Parathyroid adenoma (tissue), 2 donors: ENCODE data around the gene CRYGD.
"Not testable (repeated sequence)": the region's sequence is repeated elsewhere in the genome, so short reads cannot be mapped to it uniquely, and the experiment has no call there.

Experiments
- H2AFZ ChIP-seq: fragments of 300-600 bp; sonication (generic); one replicate; pipeline ENCODE4 v1.7.0; 2017; ENCODE audit warnings: antibody characterized with exemption, mild to moderate bottlenecking
- H3K27ac ChIP-seq: fragments of 300-600 bp; sonication (generic); one replicate; pipeline ENCODE4 v1.7.0; 2017
- H3K27me3 ChIP-seq: fragments of 300-600 bp; sonication (generic); one replicate; pipeline ENCODE4 v1.7.0; 2017; ENCODE audit warnings: low read length; ENCODE audit not compliant: control insufficient read depth, insufficient read depth
- H3K36me3 ChIP-seq: fragments of 300-600 bp; sonication (generic); one replicate; pipeline ENCODE4 v1.7.0; 2017; ENCODE audit warnings: low read length; ENCODE audit not compliant: control insufficient read depth, insufficient read depth
- H3K4me1 ChIP-seq: fragments of 300-600 bp; sonication (generic); one replicate; pipeline ENCODE4 v1.7.0; 2017; ENCODE audit warnings: control low read depth
- H3K4me2 ChIP-seq: fragments of 300-600 bp; sonication (generic); one replicate; pipeline ENCODE4 v1.7.0; 2017; ENCODE audit warnings: low read length
- H3K4me3 ChIP-seq: fragments of 300-600 bp; sonication (generic); one replicate; pipeline ENCODE4 v1.7.0; 2017; ENCODE audit warnings: low read depth, low read length
- H3K79me2 ChIP-seq: fragments of 300-600 bp; sonication (generic); one replicate; pipeline ENCODE4 v1.7.0; 2017; ENCODE audit warnings: control low read depth
- H3K9ac ChIP-seq: fragments of 300-600 bp; sonication (generic); one replicate; pipeline ENCODE4 v1.7.0; 2017; ENCODE audit warnings: mild to moderate bottlenecking
- H3K9me3 ChIP-seq: fragments of 300-600 bp; sonication (generic); one replicate; pipeline ENCODE4 v1.7.0; 2017; ENCODE audit warnings: low read length; ENCODE audit not compliant: control insufficient read depth
- TF ChIP-seq, protein P1 (sequence below): fragments of 300-600 bp; sonication (generic); IDR thresholded peaks from one replicate; pipeline ENCODE4 v1.7.0; 2017; ENCODE audit warnings: antibody characterized with exemption, mild to moderate bottlenecking
- donor health status: primary hyperparathyroidism.

Gene CRYGD

DNA sequence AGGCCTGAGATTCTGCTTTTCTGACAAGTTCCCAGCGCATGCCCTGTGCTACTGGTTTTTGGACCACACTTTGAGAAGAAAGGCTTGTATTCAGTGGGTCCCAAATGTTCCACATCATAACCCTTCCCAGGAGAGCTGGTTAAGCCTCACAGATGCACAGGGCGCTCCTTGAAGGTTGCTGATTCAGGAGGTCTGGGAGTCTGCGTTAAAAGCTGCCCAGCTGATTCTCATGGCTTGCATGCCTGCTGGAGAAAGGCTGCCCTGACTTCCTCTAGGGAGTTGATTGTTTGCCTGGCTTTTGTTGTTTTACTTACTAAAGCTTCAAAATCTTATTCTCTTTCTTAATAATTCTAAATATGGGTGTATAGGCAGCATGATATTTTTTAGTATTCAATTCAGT lies 20.7 kb downstream of the CRYGD start:
- no peaks in the 10 kb centered on the region for H3K36me3 ChIP-seq
- TF ChIP-seq, protein P1, sequence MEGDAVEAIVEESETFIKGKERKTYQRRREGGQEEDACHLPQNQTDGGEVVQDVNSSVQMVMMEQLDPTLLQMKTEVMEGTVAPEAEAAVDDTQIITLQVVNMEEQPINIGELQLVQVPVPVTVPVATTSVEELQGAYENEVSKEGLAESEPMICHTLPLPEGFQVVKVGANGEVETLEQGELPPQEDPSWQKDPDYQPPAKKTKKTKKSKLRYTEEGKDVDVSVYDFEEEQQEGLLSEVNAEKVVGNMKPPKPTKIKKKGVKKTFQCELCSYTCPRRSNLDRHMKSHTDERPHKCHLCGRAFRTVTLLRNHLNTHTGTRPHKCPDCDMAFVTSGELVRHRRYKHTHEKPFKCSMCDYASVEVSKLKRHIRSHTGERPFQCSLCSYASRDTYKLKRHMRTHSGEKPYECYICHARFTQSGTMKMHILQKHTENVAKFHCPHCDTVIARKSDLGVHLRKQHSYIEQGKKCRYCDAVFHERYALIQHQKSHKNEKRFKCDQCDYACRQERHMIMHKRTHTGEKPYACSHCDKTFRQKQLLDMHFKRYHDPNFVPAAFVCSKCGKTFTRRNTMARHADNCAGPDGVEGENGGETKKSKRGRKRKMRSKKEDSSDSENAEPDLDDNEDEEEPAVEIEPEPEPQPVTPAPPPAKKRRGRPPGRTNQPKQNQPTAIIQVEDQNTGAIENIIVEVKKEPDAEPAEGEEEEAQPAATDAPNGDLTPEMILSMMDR: no peak
- H3K27ac ChIP-seq: no peak overlapping the region
- H2AFZ ChIP-seq: peak overlapping the region; percentile 17
- H3K4me1 ChIP-seq: no peaks in the 10 kb centered on the region
- H3K4me3 ChIP-seq: no peak overlapping the region
- H3K4me2 ChIP-seq: no peak overlapping the region
- H3K9ac ChIP-seq: no peak overlapping the region
- H3K27me3 ChIP-seq: no peaks in the 10 kb centered on the region
- no peaks in the 10 kb centered on the region for H3K9me3 ChIP-seq
- H3K79me2 ChIP-seq: no peaks in the 10 kb centered on the region

DNA sequence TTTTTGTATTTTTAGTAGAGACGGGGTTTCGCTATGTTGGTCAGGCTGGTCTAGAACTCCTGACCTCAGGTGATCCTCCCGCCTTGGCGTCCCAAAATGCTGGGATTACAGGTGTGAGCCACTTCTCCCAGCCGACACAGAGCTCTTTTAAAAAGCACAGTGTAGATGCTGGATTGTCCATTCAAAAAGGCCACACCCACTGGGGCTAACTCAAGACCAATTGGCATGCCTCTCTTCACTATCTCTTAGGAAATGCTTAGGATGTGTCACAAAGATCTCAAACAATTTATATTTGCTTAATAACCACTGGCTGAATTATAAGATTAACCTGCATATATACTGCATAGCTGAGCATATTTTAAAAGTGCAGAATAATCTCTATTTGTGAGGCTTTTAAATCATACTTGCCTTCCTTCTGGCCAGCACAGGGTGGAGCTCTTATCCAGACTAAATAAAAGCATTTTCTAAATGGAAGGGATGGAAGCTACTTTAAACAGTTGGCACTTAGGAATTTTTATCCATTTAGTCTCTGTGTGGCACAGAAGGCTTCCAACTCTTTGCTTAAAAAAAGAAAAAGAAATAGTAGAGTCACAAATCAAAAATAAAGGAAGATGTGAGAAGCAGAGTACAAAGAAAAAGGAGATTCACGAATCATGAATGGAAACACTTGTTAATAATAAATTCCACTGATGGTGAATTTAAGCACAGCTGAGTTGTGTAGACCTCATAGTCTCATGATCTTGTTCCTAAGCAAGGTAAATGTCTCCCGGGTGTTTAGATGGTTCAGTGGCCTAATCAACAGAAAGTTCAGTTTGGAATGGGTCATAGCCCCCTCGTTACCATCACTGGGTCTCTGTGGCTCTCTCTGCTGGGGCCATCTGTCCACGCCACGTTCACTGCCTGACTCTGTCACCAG lies 22.4 kb downstream of the CRYGD start:
- Histone ChIP-seq H3K4me2 (no peak overlapping the region), H2AFZ (no peak overlapping the region), H3K27ac (no peak overlapping the region), H3K4me1 (no peaks in the 10 kb centered on the region), H3K9ac (no peak overlapping the region), H3K9me3 (no peaks in the 10 kb centered on the region), H3K79me2 (no peaks in the 10 kb centered on the region), H3K36me3 (no peaks in the 10 kb centered on the region), H3K4me3 (no peak overlapping the region), H3K27me3 (no peaks in the 10 kb centered on the region)
- TF ChIP-seq, protein P1: peak; percentile 41

DNA sequence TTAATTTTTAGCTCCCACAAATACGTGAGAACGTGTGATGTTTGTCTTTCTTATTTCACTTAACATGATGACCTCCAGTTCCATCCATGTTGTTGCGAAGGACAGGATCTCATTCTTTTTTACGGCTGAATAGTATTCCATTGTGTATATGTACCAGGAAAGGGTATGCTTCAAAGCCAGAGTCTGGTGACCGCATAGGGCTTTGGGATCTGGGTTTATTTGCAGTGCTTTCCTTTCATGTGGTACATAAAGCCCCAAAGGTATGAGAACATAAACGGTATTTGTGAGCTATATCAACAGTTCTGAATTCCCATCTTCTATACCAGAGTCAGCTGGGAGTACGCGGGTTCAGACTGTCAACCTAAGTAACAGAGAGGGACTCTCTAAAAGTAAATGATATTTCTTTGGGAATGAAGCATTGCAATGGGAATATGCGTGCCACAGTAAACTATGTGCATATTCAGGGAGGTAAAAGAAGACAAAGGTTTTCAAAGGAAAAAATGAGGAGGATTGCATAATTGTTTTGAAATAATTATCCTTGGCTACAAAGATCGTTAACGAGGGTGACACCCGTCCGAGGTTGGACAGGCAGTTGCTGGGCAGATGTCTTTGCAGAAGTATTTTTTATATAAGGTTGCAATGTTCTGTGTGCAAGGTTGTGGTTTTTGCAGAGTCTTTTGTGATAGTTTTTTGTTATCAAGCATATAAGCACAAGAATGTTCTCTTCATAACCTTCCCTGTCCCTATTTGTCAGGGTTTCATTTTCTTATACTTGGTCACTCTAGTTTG lies 24.4 kb downstream of the CRYGD start:
- Histone ChIP-seq H3K27me3 (no peaks in the 10 kb centered on the region), H3K4me3 (no peak overlapping the region), H3K4me1 (no peaks in the 10 kb centered on the region), H3K9me3 (no peaks in the 10 kb centered on the region), H3K4me2 (no peak overlapping the region), H3K36me3 (no peaks in the 10 kb centered on the region), H3K9ac (no peak overlapping the region), H3K79me2 (no peaks in the 10 kb centered on the region), H3K27ac (no peak overlapping the region), H2AFZ (no peak overlapping the region)
- TF ChIP-seq, protein P1: no peak

DNA sequence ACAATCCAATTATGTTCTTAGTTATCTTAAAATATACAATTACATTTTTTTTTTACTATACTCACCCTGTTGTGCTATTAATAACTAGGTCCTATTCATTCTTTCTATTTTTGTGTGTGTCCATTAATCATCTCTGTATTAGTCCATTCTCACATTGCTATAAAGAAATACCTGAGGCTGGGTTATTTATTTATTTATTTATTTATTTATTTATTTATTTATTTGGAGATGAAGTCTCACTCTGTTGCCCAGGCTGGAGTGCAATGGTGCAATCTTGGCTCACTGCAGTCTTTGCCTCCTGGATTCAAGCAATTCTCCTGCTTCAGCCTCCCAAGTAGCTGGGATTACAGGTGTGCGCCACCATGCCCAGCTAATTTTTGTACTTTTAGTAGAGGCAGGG lies 25.6 kb downstream of the CRYGD start:
- not testable (repeated sequence) for H3K9ac ChIP-seq, H3K79me2 ChIP-seq, H3K27ac ChIP-seq, H3K4me3 ChIP-seq, H3K9me3 ChIP-seq, H3K4me1 ChIP-seq, H3K27me3 ChIP-seq, H3K36me3 ChIP-seq, H2AFZ ChIP-seq, H3K4me2 ChIP-seq

DNA sequence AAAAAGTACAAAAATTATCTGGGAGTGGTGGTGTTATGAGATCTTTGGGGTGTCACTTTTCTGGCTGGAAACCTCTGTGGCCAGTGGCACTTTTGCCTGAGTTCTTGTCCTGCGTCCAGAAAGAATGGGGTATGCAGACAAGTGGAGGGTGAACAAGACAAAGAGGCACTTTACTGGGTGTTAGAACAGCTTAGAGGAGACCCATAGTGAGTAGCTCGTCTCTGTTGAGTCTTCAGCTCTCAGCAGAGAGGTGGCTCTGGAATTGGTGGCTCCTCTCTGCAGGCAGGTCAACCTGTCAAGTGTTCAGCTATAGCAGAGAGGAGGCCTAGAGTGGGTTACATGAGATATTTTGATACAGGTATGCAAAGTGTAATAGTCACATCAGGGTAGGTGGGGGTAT lies 26.1 kb downstream of the CRYGD start:
- H3K4me2 ChIP-seq: no peak overlapping the region
- no peak overlapping the region for H2AFZ ChIP-seq
- no peak overlapping the region for H3K9ac ChIP-seq
- no peaks in the 10 kb centered on the region for H3K36me3 ChIP-seq
- H3K79me2 ChIP-seq: no peaks in the 10 kb centered on the region
- no peak overlapping the region for H3K27ac ChIP-seq
- no peaks in the 10 kb centered on the region for H3K9me3 ChIP-seq
- H3K4me1 ChIP-seq: no peaks in the 10 kb centered on the region
- TF ChIP-seq, protein P1: no peak
- H3K27me3 ChIP-seq: no peaks in the 10 kb centered on the region
- no peak overlapping the region for H3K4me3 ChIP-seq
